ENCODE measurements around the gene PPARA.

- TF ChIP-seq CTCF (IDR thresholded peaks at IDR 0.05) (no peak), POLR2AphosphoS5 (IDR thresholded peaks at IDR 0.05; ENCODE audit: low read depth, low read length) (no peak), REST (IDR thresholded peaks at IDR 0.05; ENCODE audit: insufficient read depth in 1 of 2, low read depth in 2 of 2, low read length in 1 of 2) (no peak)
Measured at GRCh38 chr22:46192210-46192993, 42.1 kb downstream of the PPARA start.

All from Panc1 (cell line).